Lung (tissue), 12 donors: ENCODE data around the gene PAFAH2. TPM values are rescaled to one million over a fixed set of nuclear protein-coding genes. Genes with fewer than 3 reads are reported as not detected.

Source experiments
- ATAC-seq: fragments of 200-7000 bp; cut with Tn5 transposase; one replicate; pipeline ENCODE4 v1.9.1; 2020; ENCODE audit warnings: moderate number of reproducible peaks; ENCODE audit not compliant: insufficient read depth, low FRiP score
- DNase-seq, 3 donors: peaks; one replicate each; pipeline ENCODE4 v3.0.0-alpha.2; 2013 to 2017
- H3K27ac ChIP-seq, 2 donors: one replicate each; pipeline ENCODE4 v1.5.1; 2013; ENCODE audit warnings: mild to moderate bottlenecking in 2 of 2, moderate library complexity in 2 of 2, control low read depth in 1 of 2, inconsistent platforms in 1 of 2, low read depth in 1 of 2, low read length in 1 of 2
- H3K27me3 ChIP-seq, 3 donors: one replicate each; pipeline ENCODE4 v1.5.1; 2013; ENCODE audit warnings: low read length in 2 of 3; ENCODE audit not compliant: control insufficient read depth in 3 of 3, insufficient read depth in 3 of 3
- H3K36me3 ChIP-seq, 4 donors: one replicate each; pipeline ENCODE4 v1.5.1; 2013; ENCODE audit warnings: low read length in 4 of 4, mild to moderate bottlenecking in 1 of 4, moderate library complexity in 1 of 4; ENCODE audit not compliant: control insufficient read depth in 4 of 4, insufficient read depth in 4 of 4
- H3K4me1 ChIP-seq, 5 donors: one replicate each; pipeline ENCODE4 v1.5.1; 2013; ENCODE audit warnings: low read length in 5 of 5, mild to moderate bottlenecking in 2 of 5, moderate library complexity in 1 of 5; ENCODE audit not compliant: control insufficient read depth in 5 of 5, insufficient read depth in 5 of 5
- H3K4me3 ChIP-seq: one replicate; pipeline ENCODE4 v1.5.1; 2013; ENCODE audit warnings: mild to moderate bottlenecking, control low read depth, moderate library complexity
- H3K9ac ChIP-seq, 2 donors: one replicate each; pipeline ENCODE4 v1.5.1; 2013; ENCODE audit warnings: low read length in 2 of 2, control low read depth in 1 of 2; ENCODE audit not compliant: insufficient read depth in 1 of 2
- H3K9me3 ChIP-seq, 4 donors: one replicate each; pipeline ENCODE4 v1.5.1; 2013; ENCODE audit warnings: low read length in 3 of 4, mild to moderate bottlenecking in 1 of 4, moderate library complexity in 1 of 4; ENCODE audit not compliant: control insufficient read depth in 4 of 4, insufficient read depth in 3 of 4
- CTCF ChIP-seq: IDR thresholded peaks from 2 replicates; pipeline ENCODE4 v1.5.1; 2012; ENCODE audit warnings: mild to moderate bottlenecking; ENCODE audit errors: control extremely low read depth, extremely low read depth
- WGBS, 2 donors: extraction: QIAGEN DNeasy Blood & Tissue Kit; methylation state at CpG; one replicate each; pipeline ENCODE4 v1.1.7; 2013; 5-methylcytosine and 5-hydroxymethylcytosine counted together
- polyA plus RNA-seq, 2 donors: library from polyadenylated mRNA; stranded (reverse); fragments of 200-250 nt; gene quantifications; one replicate each; pipeline ENCODE4 v1.2.1, GENCODE V29; 2013
- total RNA-seq, 2 donors: library from RNA; depleted of rRNA in 1 of 2; stranded (reverse); fragments of >200 nt in 1 of 2; gene quantifications; one replicate each; pipeline ENCODE4 v1.2.1, GENCODE V29; 2014 to 2021
- donor health status: control.
- donor health status: control.
- donor health status: Bipolar disorder and iron deficiency.
- donor health status: healthy.
- donor health status: DM: yes; HTN: yes; CAD: no.

Gene PAFAH2
- total and polyA plus RNA-seq, 4 donors = 6.5 to 15.2 (median 9.1) TPM

DNA sequence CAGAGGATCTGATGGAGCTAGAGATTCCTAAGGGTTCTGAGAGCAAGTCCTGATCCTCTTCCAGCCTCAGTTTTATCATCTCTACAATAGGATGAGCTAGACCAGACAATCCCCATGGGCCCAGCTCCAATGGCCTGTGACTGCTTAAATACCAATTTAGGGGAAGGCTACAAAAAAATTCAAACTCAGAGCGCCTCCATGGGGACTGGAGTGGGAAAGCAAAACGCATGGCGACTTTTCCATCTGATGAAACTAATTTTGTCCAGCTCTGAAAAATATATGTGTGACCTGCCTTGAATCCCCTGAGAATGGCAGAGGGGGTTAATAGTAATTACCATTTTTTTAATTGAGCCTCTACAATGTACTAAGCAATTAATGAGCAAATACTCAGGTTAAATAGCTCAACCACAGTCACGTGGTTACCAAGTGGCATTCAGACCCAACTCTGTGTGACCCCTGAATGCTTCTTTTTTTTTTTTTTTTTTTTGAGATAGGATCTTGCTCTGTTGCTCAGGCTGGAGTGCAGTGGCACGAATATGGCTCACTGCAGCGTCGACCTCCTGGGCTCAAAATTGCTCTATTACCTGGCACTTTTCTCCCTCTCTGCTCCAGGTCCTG, 32.1 kb upstream of the PAFAH2 start:
- Histone ChIP-seq H3K36me3 (no peaks in the 10 kb centered on the region), H3K4me3 (no peak overlapping the region), H3K4me1 (peaks cover 0 to 6% (median 0%) of the 10 kb centered on the region in 5 donors), H3K9me3 (no peaks in the 10 kb centered on the region), H3K27me3 (no peaks in the 10 kb centered on the region), H3K9ac (no peak overlapping the region), H3K27ac (no peak overlapping the region)
- DNase-seq (no peak), ATAC-seq (no peak)
- WGBS, 2 donors = 78 to 86% methylated on average over 7 of the region's 7 CpGs
- no peak for TF ChIP-seq CTCF

DNA sequence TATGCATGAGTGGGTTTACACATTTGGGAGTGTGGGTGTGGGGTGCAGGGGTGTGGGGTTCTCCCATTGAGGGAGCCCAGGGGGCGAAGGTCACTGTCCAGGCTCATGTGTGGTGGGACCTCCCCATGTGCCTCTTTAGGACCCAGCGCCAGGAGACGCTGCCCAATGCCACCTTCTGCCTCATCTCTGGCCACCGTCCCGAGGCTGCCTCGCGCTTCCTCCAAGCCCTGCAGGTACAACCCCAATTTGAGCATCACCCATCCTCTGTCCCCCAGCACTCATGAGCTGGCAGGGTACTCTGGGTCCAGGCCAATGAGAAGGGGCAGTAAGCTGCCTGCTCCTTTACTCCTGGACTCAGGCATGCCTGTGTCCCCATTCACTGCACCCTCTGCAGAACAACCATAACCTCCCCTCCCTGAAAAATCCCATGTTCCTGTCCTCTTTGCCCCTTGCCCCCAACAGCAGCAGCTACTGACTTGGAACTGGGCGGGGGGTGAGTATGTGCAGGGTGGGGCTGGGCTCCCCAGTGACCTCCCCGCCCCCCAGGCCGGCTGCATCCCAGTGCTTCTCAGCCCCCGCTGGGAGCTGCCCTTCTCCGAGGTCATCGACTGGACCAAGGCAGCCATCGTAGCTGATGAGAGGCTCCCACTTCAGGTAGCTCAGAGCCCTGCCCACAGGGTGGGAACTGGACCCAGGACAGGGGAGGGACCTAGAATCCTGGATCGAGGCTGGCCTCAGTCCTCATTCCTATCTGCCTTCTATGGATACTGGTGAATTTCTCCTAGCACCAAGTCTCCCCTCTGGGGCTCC, 31.4 kb upstream of the PAFAH2 start:
- WGBS, 2 donors = 77 to 80% methylated on average over 15 of the region's 15 CpGs
- ATAC-seq = no peak
- Histone ChIP-seq H3K36me3 (no peaks in the 10 kb centered on the region), H3K4me3 (no peak overlapping the region), H3K9me3 (no peaks in the 10 kb centered on the region), H3K9ac (no peak overlapping the region), H3K27ac (no peak overlapping the region), H3K27me3 (no peaks in the 10 kb centered on the region), H3K4me1 (no peaks in the 10 kb centered on the region)
- TF ChIP-seq CTCF = no peak
- DNase-seq = no peak

GRCh38 chr1:26028490-26028980, 30.7 kb upstream of the PAFAH2 start:
- 71 to 74% methylated on average over 8 of the region's 8 CpGs for WGBS, 2 donors
- Histone ChIP-seq H3K4me1 (peaks cover 0 to 4% (median 0%) of the 10 kb centered on the region in 5 donors), H3K27me3 (no peaks in the 10 kb centered on the region), H3K27ac (no peak overlapping the region), H3K9ac (no peak overlapping the region), H3K9me3 (no peaks in the 10 kb centered on the region), H3K4me3 (no peak overlapping the region), H3K36me3 (no peaks in the 10 kb centered on the region)
- no peak for DNase-seq
- no peak for TF ChIP-seq CTCF
- no peak for ATAC-seq
